OCI-M2 (cell line): ENCODE measurements around the gene GSG1L.

Experiments
- DNase-seq: peaks from one replicate; lab custom pipeline; 2025; ENCODE audit not compliant: unreplicated experiment; lab: John Stamatoyannopoulos, UW

Gene GSG1L

GRCh38 chr16:27764427-27764826 lies 299.1 kb downstream of the GSG1L start:
- DNase-seq = no peak

- no peak for DNase-seq
Observed at GRCh38 chr16:27762441-27762840, 301.1 kb downstream of the GSG1L start.

GRCh38 chr16:27761816-27762215 lies 301.7 kb downstream of the GSG1L start:
- no peak for DNase-seq

GRCh38 chr16:27760789-27761176 lies 302.7 kb downstream of the GSG1L start:
- DNase-seq = no peak

GRCh38 chr16:27759967-27760788 lies 303.3 kb downstream of the GSG1L start:
- DNase-seq = no peak

GRCh38 chr16:27759301-27759871 lies 304.1 kb downstream of the GSG1L start:
- no peak for DNase-seq

- no peak for DNase-seq
Observed at GRCh38 chr16:27758544-27758943, 305.0 kb downstream of the GSG1L start.

- no peak for DNase-seq
Observed at GRCh38 chr16:27756206-27756970, 307.1 kb downstream of the GSG1L start.

- no peak for DNase-seq
Observed at GRCh38 chr16:27754788-27755690, 308.5 kb downstream of the GSG1L start.

- no peak for DNase-seq
Observed at GRCh38 chr16:27753563-27753962, 310.0 kb downstream of the GSG1L start.

- no peak for DNase-seq
Observed at GRCh38 chr16:27752241-27752640, 311.3 kb downstream of the GSG1L start.

GRCh38 chr16:27751676-27752075 lies 311.8 kb downstream of the GSG1L start:
- no peak for DNase-seq

- no peak for DNase-seq
Observed at GRCh38 chr16:27751233-27751632, 312.3 kb downstream of the GSG1L start.

GRCh38 chr16:27749946-27750345 lies 313.6 kb downstream of the GSG1L start:
- no peak for DNase-seq

GRCh38 chr16:27749547-27749875 lies 314.0 kb downstream of the GSG1L start:
- no peak for DNase-seq

GRCh38 chr16:27748868-27749546 lies 314.5 kb downstream of the GSG1L start:
- DNase-seq = no peak

- no peak for DNase-seq
Observed at GRCh38 chr16:27747946-27748345, 315.6 kb downstream of the GSG1L start.

GRCh38 chr16:27746076-27746855 lies 317.2 kb downstream of the GSG1L start:
- DNase-seq = no peak

- DNase-seq = no peak
Observed at GRCh38 chr16:27745348-27745747, 318.2 kb downstream of the GSG1L start.

- DNase-seq = no peak
Observed at GRCh38 chr16:27743963-27744362, 319.6 kb downstream of the GSG1L start.
